ENCODE data around the gene MRPL38.
"Not testable (repeated sequence)": the region's sequence is repeated elsewhere in the genome, so short reads cannot be mapped to it uniquely, and the experiment has no call there.

The MRPL38 gene

GRCh38 chr17:75855310-75856061 is 49.2 kb downstream of the MRPL38 start, which contains the start of gene WBP2:
Gene WBP2, minus strand, starts transcription at chr17:75855335. Its CDS starts 38 bp downstream, at chr17:75855297.
- DNase-seq (ENCODE audit: low read depth in 2 of 2, low spot score in 1 of 2), result peak; percentile 84 to 93

GRCh38 chr17:75854881-75855309 is 49.8 kb downstream of the MRPL38 start:
- no peak for DNase-seq (ENCODE audit: low read depth in 2 of 2, low spot score in 1 of 2)

GRCh38 chr17:75854101-75854748 is 50.5 kb downstream of the MRPL38 start:
- no peak for DNase-seq (ENCODE audit: low read depth in 2 of 2, low spot score in 1 of 2)

- DNase-seq (ENCODE audit: low read depth in 2 of 2, low spot score in 1 of 2), result no peak
Observed at GRCh38 chr17:75853433-75853832, 51.3 kb downstream of the MRPL38 start.

GRCh38 chr17:75851693-75851991 is 53.0 kb downstream of the MRPL38 start:
- not testable (repeated sequence) for DNase-seq (ENCODE audit: low read depth in 2 of 2, low spot score in 1 of 2)

GRCh38 chr17:75850928-75851692 is 53.6 kb downstream of the MRPL38 start:
- DNase-seq (ENCODE audit: low read depth in 2 of 2, low spot score in 1 of 2), result no peak

GRCh38 chr17:75849724-75850123 is 55.0 kb downstream of the MRPL38 start:
- DNase-seq (ENCODE audit: low read depth in 2 of 2, low spot score in 1 of 2), result no peak

GRCh38 chr17:75849279-75849646 is 55.4 kb downstream of the MRPL38 start:
- DNase-seq (ENCODE audit: low read depth in 2 of 2, low spot score in 1 of 2), result no peak

Data from stimulated activated CD8-positive, alpha-beta memory T cell treated with anti-CD3 and anti-CD28 coated beads, Interleukin-4, amount 100 ng/mL, for 1 hour (primary cell).